A673 (cell line): ENCODE measurements around the gene FGF21.

Experiments
- CTCF ChIP-seq: fragments of 300-800, 200-600 bp; sonication (generic); conservative IDR thresholded peaks from 2 replicates; pipeline ENCODE4 v1.5.1; 2017; ENCODE audit warnings: low read depth, mild to moderate bottlenecking, antibody characterized with exemption, low read length, moderate library complexity, mixed read lengths
- EZH2 ChIP-seq: fragments of 200-600 bp; sonication (generic); IDR thresholded peaks from 2 replicates; pipeline ENCODE4 v1.6.1; 2017; ENCODE audit warnings: borderline replicate concordance, low read depth, mild to moderate bottlenecking, mixed read lengths, antibody characterized with exemption, low read length; ENCODE audit not compliant: poor library complexity, severe bottlenecking

GRCh38 chr19:48742096-48742495 is 13.2 kb upstream of the FGF21 start:
- TF ChIP-seq CTCF: no peak
- TF ChIP-seq EZH2: no peak
